Adrenal gland (tissue), 12 donors: Measurements from ENCODE around the gene ISLR. TPM values are rescaled to one million over a fixed set of nuclear protein-coding genes. Genes with fewer than 3 reads are reported as not detected.

Experiments used
- DNase-seq, 7 donors: peaks; one replicate each; pipeline ENCODE4 v3.0.0-alpha.2; 2019 to 2020
- H3K27ac ChIP-seq, 5 donors: fragments of 200-600 bp; sonication (generic) in 4 of 5; 1 replicate in 3 of 5; 2 replicates in 2 of 5; pipeline versions ENCODE4 v1.5.1 to v1.8.0; 2016 to 2020; ENCODE audit warnings: mild to moderate bottlenecking in 1 of 5
- H3K27me3 ChIP-seq: fragments of 200-600 bp; 2 replicates; pipeline ENCODE4 v1.8.0; 2021
- H3K36me3 ChIP-seq, 2 donors: fragments of 200-600 bp; replicated peaks in 1 of 2; 1 replicate in 1 of 2; 2 replicates in 1 of 2; pipeline versions ENCODE4 v1.5.1 to v1.8.0; 2018 to 2022
- H3K4me1 ChIP-seq, 2 donors: fragments of 200-600 bp; replicated peaks in 1 of 2; 1 replicate in 1 of 2; 2 replicates in 1 of 2; pipeline versions ENCODE4 v1.5.1 to v1.8.0; 2018 to 2021
- H3K4me3 ChIP-seq, 4 donors: fragments of 200-600 bp; sonication (generic) in 3 of 4; one replicate each; pipeline ENCODE4 v1.5.1; 2016 to 2018
- H3K9me3 ChIP-seq, 3 donors: fragments of 200-600 bp; sonication (generic) in 1 of 3; replicated peaks in 1 of 3; 1 replicate in 2 of 3; 2 replicates in 1 of 3; pipeline versions ENCODE4 v1.5.1 to v1.8.0; 2016 to 2021
- CTCF ChIP-seq, 6 experiments: fragments of 450-650 bp in 4 of 6; fragments of 200-600 bp in 2 of 6; sonication (generic) in 1 of 6; IDR thresholded peaks; 1 replicate in 5 of 6; 2 replicates in 1 of 6; pipeline versions ENCODE4 v1.5.1 to v1.8.0; 2016 to 2021; ENCODE audit warnings: antibody characterized with exemption in 6 of 6, mild to moderate bottlenecking in 2 of 6, moderate library complexity in 1 of 6
- POLR2A ChIP-seq, 2 donors: fragments of 450-650 bp; IDR thresholded peaks; one replicate each; pipeline ENCODE4 v1.6.1; 2017; ENCODE audit warnings: antibody characterized with exemption in 2 of 2, mild to moderate bottlenecking in 2 of 2, moderate library complexity in 1 of 2
- WGBS, 4 donors: extraction: QIAGEN DNeasy Blood & Tissue Kit in 2 of 4; methylation state at CpG; one replicate each; pipeline versions ENCODE4 v1.1.5 to v1.1.7; 2013 to 2017; 5-methylcytosine and 5-hydroxymethylcytosine counted together
- intact Hi-C, 2 donors: fragments of 100-400 bp; cut with DNase I; formaldehyde crosslinking; loops; one replicate each; pipeline versions ENCODE4 v1.14.1 to v1.15.0; 2022 to 2023
- polyA plus RNA-seq, 3 donors: library from polyadenylated mRNA; stranded (reverse); fragments of 200-250 nt in 2 of 3; fragments of 350-450 nt in 1 of 3; fragmentation: Illumina TruSeq in 1 of 3; extraction: RNeasy Lipid Tissue Mini Kit (QIAGEN cat#74804) in 1 of 3; gene quantifications; one replicate each; pipeline ENCODE4 v1.2.3, GENCODE V29; 2013 to 2014
- total RNA-seq, 9 donors: library from RNA; depleted of rRNA in 4 of 9; stranded (reverse); fragments of >200 nt in 4 of 9; fragments of 120-200 nt in 1 of 9; fragmentation: NEBNext Ultra II Directional in 1 of 9; extraction: Animal tissue kit (Norgen Biotek cat#: 25700) in 1 of 9; gene quantifications; one replicate each; pipeline versions ENCODE4 v1.1.0 to v1.2.4, GENCODE V29; 2013 to 2023
- donor health status: healthy with polysubstance abuse.
- donor health status: Bipolar disorder and iron deficiency.
- donor health status: DM: yes; HTN: yes; CAD: no.
- donor health status: DM: no; HTN: no; CAD: no.
- donor health status: DM: no; HTN: no; CAD: no.
- donor health status: DM: yes; HTN: yes; CAD: no.

The ISLR gene
- total and polyA plus RNA-seq, 12 donors: 6.1 to 63.4 (median 22.9) TPM

- intact Hi-C loops: no loop called here
- TF ChIP-seq CTCF (IDR thresholded peaks at IDR 0.05): no peak
- no peaks in the 10 kb centered on the region for H3K9me3 ChIP-seq
- no peaks in the 10 kb centered on the region for H3K36me3 ChIP-seq
- no peak overlapping the region for H3K4me3 ChIP-seq
- H3K27me3 ChIP-seq: no peaks in the 10 kb centered on the region
- H3K27ac ChIP-seq: no peak overlapping the region
- 75 to 86% (median 80%) methylated on average over 13 to 16 of the region's 16 CpGs for WGBS, 4 donors
- DNase-seq: no peak
- H3K4me1 ChIP-seq: no peaks in the 10 kb centered on the region
Observed at GRCh38 chr15:74207652-74208440, 34.3 kb downstream of the ISLR start.

DNA sequence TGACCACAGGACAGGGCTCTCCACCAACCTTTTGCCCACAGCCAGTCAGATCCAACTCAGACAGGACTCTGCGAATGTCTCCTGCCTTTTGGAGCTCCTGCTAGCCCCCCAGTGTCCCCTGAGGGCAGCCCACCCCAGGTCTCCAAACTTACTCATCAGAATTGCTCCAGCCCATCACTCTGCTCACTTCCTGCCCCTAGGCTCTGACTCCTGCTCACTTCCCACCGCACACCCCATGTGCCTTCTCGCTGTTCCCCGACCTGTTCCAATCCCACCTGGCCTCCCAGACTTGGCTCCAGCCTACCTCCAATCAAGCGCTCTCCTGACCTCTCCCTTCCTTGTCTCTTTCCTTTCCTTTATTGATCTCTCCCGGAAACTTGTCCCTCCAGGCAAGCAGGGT, 35.0 kb downstream of the ISLR start:
- no peak for TF ChIP-seq POLR2A (IDR thresholded peaks at IDR 0.05)
- TF ChIP-seq CTCF (IDR thresholded peaks at IDR 0.05): no peak
- Histone ChIP-seq H3K4me1 (no peaks in the 10 kb centered on the region), H3K9me3 (no peaks in the 10 kb centered on the region), H3K36me3 (no peaks in the 10 kb centered on the region), H3K27ac (no peak overlapping the region), H3K27me3 (no peaks in the 10 kb centered on the region), H3K4me3 (no peak overlapping the region)
- DNase-seq: no peak
- intact Hi-C loops: no loop called here
- 89 to 95% (median 93%) methylated on average over 6 of the region's 6 CpGs for WGBS, 4 donors

DNA sequence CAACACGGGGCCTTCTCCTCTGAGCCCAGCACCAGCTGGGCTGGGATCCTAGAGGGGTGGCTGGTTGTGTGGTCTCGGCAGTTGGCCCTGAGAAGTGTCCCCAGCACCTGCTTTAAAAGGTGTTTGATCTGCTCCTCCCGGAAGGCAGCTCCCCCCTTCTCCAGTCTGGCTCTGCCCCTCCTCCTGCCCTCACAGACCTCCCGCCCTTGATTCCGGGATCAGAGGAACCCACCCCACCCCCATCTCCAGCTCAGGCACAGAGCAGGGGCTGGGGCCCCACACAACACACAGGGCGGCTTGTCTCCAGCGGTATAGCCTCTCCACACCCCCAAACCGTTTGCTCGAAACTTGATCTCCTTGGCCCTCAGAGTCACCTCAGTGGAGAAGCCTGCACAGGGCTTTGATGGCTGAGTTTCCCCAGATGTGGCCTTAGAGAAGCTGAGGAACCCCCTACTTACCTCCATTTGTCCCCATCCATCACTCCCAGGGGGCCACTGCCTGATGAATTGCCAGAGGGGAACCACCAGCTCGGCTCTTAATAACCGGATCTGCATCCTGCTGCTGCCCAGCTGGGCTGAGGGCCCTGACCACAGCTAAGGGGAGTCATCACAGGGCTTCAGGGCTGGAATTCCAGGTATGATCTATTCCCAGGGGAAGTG, 35.5 kb downstream of the ISLR start:
- H3K9me3 ChIP-seq: no peaks in the 10 kb centered on the region
- no peak for DNase-seq
- H3K36me3 ChIP-seq: no peaks in the 10 kb centered on the region
- no peak overlapping the region for H3K4me3 ChIP-seq
- no peaks in the 10 kb centered on the region for H3K27me3 ChIP-seq
- H3K4me1 ChIP-seq: no peaks in the 10 kb centered on the region
- no peak overlapping the region for H3K27ac ChIP-seq
- TF ChIP-seq CTCF (IDR thresholded peaks at IDR 0.05) (no peak), POLR2A (IDR thresholded peaks at IDR 0.05) (no peak)
- WGBS, 4 donors: 79 to 85% (median 81%) methylated on average over 8 to 11 of the region's 11 CpGs
- intact Hi-C loops: no loop called here

DNA sequence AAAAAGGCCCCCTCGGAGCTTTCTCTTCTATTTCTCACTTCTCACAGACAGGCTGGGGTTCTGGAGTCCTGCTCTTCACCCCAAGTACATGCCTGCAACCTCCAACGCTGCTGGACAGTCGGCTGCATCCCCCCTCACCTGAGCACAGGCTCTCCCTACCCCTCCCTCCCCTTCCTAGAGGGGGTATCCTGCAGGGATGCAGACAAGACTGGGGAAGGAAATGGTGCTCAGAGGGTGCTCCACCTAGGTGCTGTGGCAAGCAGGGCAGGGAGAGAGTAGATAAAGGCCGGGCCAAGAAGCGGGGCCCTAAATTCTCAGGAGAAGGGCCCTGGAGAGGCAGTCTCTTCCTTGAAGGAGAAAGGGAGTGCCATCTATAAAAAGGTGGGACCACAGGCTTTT, 36.0 kb downstream of the ISLR start:
- no peak overlapping the region for H3K27ac ChIP-seq
- no peaks in the 10 kb centered on the region for H3K36me3 ChIP-seq
- H3K4me1 ChIP-seq: no peaks in the 10 kb centered on the region
- no peaks in the 10 kb centered on the region for H3K27me3 ChIP-seq
- intact Hi-C loops: no loop called here
- no peaks in the 10 kb centered on the region for H3K9me3 ChIP-seq
- 89 to 90% (median 89%) methylated on average over 5 of the region's 5 CpGs for WGBS, 4 donors
- TF ChIP-seq POLR2A (IDR thresholded peaks at IDR 0.05): no peak
- TF ChIP-seq CTCF (IDR thresholded peaks at IDR 0.05): no peak
- no peak for DNase-seq
- no peak overlapping the region for H3K4me3 ChIP-seq
